Activated T-cell treated with anti-CD3 and anti-CD28 coated beads, Interleukin-2, amount 50 U/mL, for 4 hours (primary cell): ENCODE data around the gene RFNG. TPM values are rescaled to one million over a fixed set of nuclear protein-coding genes. Genes with fewer than 3 reads are reported as not detected.

Experiments
- ATAC-seq, 2 donors: fragments of 200-7000 bp; cut with Tn5 transposase; one replicate each; pipeline ENCODE4 v1.10.0; 2021
- DNase-seq: peaks from one replicate; pipeline ENCODE4 v3.0.0-alpha.2; 2020
- H3K27me3 Mint-ChIP-seq: one replicate; pipeline ENCODE4 v1.8.0; 2021; ENCODE audit warnings: low read depth, mixed read lengths
- H3K36me3 Mint-ChIP-seq: one replicate; pipeline ENCODE4 v1.8.0; 2022; ENCODE audit warnings: mixed read lengths; ENCODE audit not compliant: insufficient read depth
- H3K4me1 Mint-ChIP-seq: one replicate; pipeline ENCODE4 v1.8.0; 2021; ENCODE audit warnings: low read depth, mixed read lengths
- H3K4me3 Mint-ChIP-seq: one replicate; pipeline ENCODE4 v1.8.0; 2021; ENCODE audit warnings: mild to moderate bottlenecking, moderate library complexity, mixed read lengths
- H3K9me3 Mint-ChIP-seq: one replicate; pipeline ENCODE4 v1.8.0; 2021; ENCODE audit warnings: mixed read lengths
- total RNA-seq, 3 donors: library from RNA; stranded (reverse); gene quantifications; one replicate each; pipeline ENCODE4 v1.2.1, GENCODE V29; 2021

Gene RFNG
- total RNA-seq, 3 donors from 2014 or later: 20.3 to 21.5 (median 20.4) TPM

DNA sequence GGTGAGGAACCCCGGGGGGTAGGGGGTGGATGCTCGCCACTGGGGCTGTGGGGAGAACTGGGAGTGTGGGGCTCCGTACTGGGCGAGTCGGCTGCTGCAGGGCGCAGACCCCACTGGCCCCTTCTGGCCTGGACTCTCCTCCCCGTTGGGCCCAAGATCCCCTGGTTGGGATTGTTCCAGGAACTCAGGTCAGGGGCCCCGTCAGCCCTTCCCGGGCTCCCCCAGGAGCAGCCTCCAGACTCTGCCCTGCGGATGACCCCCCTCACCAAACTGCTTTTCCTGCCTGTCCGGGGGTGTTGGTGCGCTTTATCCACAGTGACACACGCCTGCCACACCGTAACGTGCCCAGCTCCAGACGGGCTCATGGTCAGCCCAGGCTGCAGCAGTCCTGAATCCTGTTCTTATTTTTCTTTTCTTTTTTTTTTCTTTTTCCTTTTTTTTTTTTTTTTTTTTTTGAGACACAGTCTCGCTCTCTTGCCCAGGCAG is 50.0 kb downstream of the RFNG start:
- no peak for DNase-seq
- Mint-ChIP-seq H3K36me3 (no peaks in the 10 kb centered on the region), H3K27me3 (no peaks in the 10 kb centered on the region), H3K9me3 (no peaks in the 10 kb centered on the region), H3K4me1 (no peaks in the 10 kb centered on the region), H3K4me3 (no peak overlapping the region)
- ATAC-seq: no peak

DNA sequence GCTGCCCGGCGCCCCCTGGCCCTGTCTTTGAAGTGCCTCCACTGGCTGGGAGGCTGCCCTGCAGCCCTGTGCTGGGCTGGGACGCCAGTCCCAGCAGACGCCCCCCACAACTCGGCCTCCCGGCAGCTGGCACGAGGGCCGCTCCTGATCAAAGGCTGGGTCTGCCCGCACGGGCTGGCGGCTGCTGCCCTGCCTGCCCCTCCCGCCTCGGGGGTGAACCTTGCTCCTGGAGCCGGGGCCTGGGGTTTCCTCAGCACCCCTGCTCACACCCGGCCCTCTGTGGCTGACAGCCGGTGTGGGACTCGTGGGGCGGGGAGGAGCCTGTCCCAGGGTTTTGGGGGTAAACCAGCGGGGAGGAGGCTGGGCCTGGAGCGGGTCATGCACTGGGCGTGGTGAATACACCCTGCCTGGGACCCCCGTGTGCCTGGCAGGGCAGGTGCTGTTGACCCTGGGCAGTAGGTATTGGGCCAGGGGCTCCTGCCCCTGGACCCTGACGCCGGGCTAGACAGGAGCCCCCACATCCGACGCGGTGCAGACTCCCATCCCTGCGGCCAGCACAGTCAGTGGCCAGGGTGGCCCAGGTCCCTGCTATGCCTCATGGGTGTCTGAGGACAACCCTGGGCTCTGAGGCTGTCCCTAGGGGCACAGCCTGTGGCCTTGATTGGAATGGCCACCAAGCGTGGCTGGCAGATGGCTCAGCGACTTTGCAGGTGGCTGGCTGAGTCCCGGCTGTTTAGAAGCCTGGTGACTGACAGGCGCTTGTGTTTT is 50.6 kb downstream of the RFNG start:
- Mint-ChIP-seq H3K36me3 (no peaks in the 10 kb centered on the region), H3K4me3 (no peak overlapping the region), H3K9me3 (no peaks in the 10 kb centered on the region), H3K4me1 (no peaks in the 10 kb centered on the region), H3K27me3 (no peaks in the 10 kb centered on the region)
- no peak for DNase-seq
- ATAC-seq: no peak

DNA sequence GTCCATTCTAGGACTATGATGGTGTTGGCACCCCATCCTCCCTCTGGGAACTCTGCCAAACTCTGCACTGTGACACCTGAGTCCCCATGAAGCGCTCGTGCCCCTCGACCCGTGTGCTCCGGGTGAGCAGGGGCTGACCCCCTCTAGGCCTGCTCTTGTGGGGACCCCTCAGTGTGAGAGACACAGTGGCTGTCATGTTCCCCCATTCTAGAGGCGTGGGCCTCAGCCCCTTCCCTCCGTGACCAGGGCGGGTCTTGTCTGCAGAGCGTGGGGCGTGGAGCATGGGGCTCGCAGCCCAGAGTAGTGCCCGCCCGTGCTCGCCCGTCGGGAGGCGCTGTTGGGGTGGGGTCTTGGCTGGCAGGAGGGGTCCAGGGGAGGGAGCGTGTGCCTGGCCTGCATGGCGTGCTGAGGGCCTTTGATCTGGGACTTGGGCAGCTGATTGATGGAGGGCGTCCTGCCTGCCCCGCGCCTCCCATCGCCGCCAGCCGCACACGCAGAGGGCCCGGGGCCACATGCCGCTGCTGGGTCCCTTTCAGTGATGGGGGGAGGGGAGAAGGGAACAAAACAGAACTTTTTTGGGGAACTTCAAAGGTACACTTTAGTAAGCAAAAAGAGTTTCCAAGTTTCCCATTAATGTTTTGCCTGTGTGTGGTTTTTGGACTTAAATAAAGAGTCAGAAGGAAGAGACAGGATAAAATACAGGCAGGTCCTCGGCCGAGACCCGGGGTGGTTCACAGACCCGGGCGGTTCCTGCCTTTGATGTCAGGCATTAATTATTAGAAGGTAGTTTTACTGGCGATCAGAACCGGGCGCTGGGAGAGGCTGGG is 51.4 kb downstream of the RFNG start:
- H3K4me3 Mint-ChIP-seq: no peak overlapping the region
- H3K27me3 Mint-ChIP-seq: no peaks in the 10 kb centered on the region
- H3K36me3 Mint-ChIP-seq: no peaks in the 10 kb centered on the region
- ATAC-seq (no peak), DNase-seq (no peak)
- H3K9me3 Mint-ChIP-seq: no peaks in the 10 kb centered on the region
- no peaks in the 10 kb centered on the region for H3K4me1 Mint-ChIP-seq

DNA sequence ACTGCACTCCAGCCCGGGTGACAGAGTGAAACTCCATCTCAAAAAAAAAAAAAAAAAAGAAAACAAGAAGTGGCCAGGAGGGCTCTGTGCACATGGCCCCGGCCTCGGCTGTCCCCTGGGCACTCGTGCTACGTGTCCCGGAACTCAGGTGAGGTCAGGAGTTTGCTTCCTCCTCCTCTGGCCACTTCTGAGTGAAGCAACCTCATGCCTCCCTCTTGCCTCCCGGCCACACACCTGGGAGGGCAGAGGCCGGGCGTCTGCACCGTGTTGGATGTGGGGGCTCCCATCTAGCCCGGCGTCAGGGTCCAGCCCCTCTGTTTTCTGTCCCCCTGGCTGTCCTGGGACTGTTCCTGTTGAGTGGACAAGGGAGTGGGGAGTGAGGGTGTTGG is 52.0 kb downstream of the RFNG start:
- ATAC-seq (no peak), DNase-seq (no peak)
- Mint-ChIP-seq H3K4me3 (no peak overlapping the region), H3K36me3 (no peaks in the 10 kb centered on the region), H3K9me3 (no peaks in the 10 kb centered on the region), H3K27me3 (no peaks in the 10 kb centered on the region), H3K4me1 (no peaks in the 10 kb centered on the region)

DNA sequence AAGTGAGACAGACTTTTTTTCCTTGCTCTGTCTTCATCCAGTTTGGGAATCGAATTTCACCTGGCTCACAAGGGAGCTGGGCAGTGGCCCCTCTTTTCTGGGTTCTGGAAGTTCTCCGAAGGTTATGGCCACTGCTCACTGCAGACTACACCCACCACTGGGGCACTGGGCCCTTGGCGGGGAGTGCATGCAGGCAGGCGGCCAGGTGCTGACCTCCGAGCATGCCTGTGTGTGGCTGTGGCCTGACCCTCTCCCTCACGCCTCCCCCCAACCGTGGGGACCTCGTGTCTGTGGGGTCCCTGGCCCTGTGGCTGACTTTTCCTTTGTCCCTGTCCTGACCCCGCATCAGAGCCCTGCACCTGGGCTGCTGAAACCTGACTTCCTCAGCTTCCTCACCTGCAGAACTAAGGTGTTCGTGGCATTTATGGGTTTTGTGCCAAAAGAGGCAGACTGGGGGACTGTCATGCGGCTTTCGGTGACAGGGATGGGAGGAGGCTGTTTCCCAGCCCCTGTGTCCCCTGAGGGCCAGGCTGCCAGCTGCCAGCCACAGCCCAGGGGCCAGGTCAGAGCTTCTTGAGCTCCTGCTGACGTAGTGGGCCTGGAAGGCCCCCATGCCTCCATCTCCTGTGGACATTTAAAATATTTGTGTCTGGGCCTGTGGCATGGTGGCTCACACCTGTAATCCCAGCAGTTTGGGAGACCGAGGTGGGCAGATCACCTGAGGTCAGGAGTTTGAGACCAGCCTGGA is 52.7 kb downstream of the RFNG start:
- DNase-seq: no peak
- no peak overlapping the region for H3K4me3 Mint-ChIP-seq
- H3K4me1 Mint-ChIP-seq: no peaks in the 10 kb centered on the region
- no peaks in the 10 kb centered on the region for H3K36me3 Mint-ChIP-seq
- no peaks in the 10 kb centered on the region for H3K27me3 Mint-ChIP-seq
- no peak for ATAC-seq
- H3K9me3 Mint-ChIP-seq: no peaks in the 10 kb centered on the region

DNA sequence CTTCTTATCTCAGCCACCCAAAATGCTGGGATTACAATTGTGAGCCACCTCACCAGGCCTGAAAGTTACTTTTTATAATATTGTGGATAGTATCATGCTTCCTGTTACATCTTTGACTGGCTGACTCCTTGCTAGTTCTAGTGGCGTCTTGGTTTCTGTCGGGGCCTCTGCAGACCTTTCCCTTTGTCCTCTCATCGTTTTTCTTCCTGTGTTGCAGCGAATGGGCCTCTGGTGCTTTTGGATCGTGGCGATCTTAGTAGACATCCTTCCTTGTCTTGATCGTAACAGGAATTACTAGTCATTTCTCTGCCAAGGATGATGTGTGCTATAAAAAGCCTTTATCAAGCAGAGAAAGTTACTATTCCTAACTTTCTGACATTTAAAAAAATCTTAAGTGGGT is 53.4 kb downstream of the RFNG start:
- ATAC-seq (no peak), DNase-seq (no peak)
- Mint-ChIP-seq H3K9me3 (no peaks in the 10 kb centered on the region), H3K36me3 (no peaks in the 10 kb centered on the region), H3K27me3 (no peaks in the 10 kb centered on the region), H3K4me3 (no peak overlapping the region), H3K4me1 (no peaks in the 10 kb centered on the region)

Other genes with a start within 250 kb of the RFNG start
- gene GCGR, start 247.7 kb downstream of the RFNG start, total RNA-seq: not detected
- gene MCRIP1, start 218.5 kb downstream of the RFNG start, total RNA-seq: 100 to 1,000 TPM; 100 to 112 (median 110) TPM
- not detected for gene PPP1R27, start 216.8 kb downstream of the RFNG start, total RNA-seq
- gene P4HB, start 191.3 kb downstream of the RFNG start, total RNA-seq: 100 to 1,000 TPM; 442 to 487 (median 478) TPM
- 100 to 1,000 TPM; 789 to 858 (median 821) TPM for gene ARHGDIA, start 180.5 kb downstream of the RFNG start, total RNA-seq
- 100 to 1,000 TPM; 321 to 369 (median 324) TPM for gene ALYREF, start 160.2 kb downstream of the RFNG start, total RNA-seq
- 100 to 1,000 TPM; 128 to 157 (median 153) TPM for gene ANAPC11, start 160.1 kb downstream of the RFNG start, total RNA-seq
- gene NPB, start 149.6 kb downstream of the RFNG start, total RNA-seq: under 1 TPM in 2 of 3 donors, not detected in 1; 0.14 to 0.24 TPM
- gene PCYT2, start 140.4 kb downstream of the RFNG start, total RNA-seq: 10 to 100 TPM; 23.5 to 25.8 (median 25.7) TPM
- 10 to 100 TPM; 41.1 to 47.2 (median 46.3) TPM for gene SIRT7, start 133.6 kb downstream of the RFNG start, total RNA-seq
- 10 to 100 TPM; 42.9 to 50.9 (median 43.4) TPM for gene MAFG, start 124.1 kb downstream of the RFNG start, total RNA-seq
- gene PYCR1, start 114.5 kb downstream of the RFNG start, total RNA-seq: 100 to 1,000 TPM; 192 to 199 (median 194) TPM
- gene MYADML2, start 104.6 kb downstream of the RFNG start, total RNA-seq: not detected
- under 1 TPM; 0.40 to 0.56 (median 0.41) TPM for gene NOTUM, start 90.6 kb downstream of the RFNG start, total RNA-seq
- 10 to 100 TPM; 41.4 to 41.9 (median 41.6) TPM for gene ASPSCR1, start 74.2 kb downstream of the RFNG start, total RNA-seq
- gene CENPX, start 28.9 kb downstream of the RFNG start, total RNA-seq: 100 to 1,000 TPM; 145 to 189 (median 183) TPM
- gene LRRC45, start 28.5 kb downstream of the RFNG start, total RNA-seq: 10 to 100 TPM; 19.5 to 31.4 (median 30.8) TPM
- gene RAC3, start 20.1 kb downstream of the RFNG start, total RNA-seq: 1 to 10 TPM; 4.1 to 7.7 (median 4.8) TPM
- 10 to 100 TPM; 74.2 to 88.6 (median 76.9) TPM for gene DCXR, start 14.1 kb downstream of the RFNG start, total RNA-seq
- gene GPS1, start 87 bp upstream of the RFNG start, total RNA-seq: 100 to 1,000 TPM; 172 to 183 (median 177) TPM
- 100 to 1,000 TPM; 323 to 369 (median 326) TPM for gene DUS1L, start 14.0 kb upstream of the RFNG start, total RNA-seq
- 100 to 1,000 TPM; 365 to 468 (median 403) TPM for gene FASN, start 46.4 kb upstream of the RFNG start, total RNA-seq
- 10 to 100 TPM; 48.9 to 64.6 (median 60.5) TPM for gene CCDC57, start 161.0 kb upstream of the RFNG start, total RNA-seq
- 10 to 100 TPM; 22.0 to 31.5 (median 26.3) TPM for gene SLC16A3, start 177.2 kb upstream of the RFNG start, total RNA-seq
- 100 to 1,000 TPM; 152 to 170 (median 164) TPM for gene CSNK1D, start 221.9 kb upstream of the RFNG start, total RNA-seq